ENCODE measurements around the gene C2CD3. TPM values are rescaled to one million over a fixed set of nuclear protein-coding genes. Genes with fewer than 3 reads are reported as not detected.

The C2CD3 gene
- total and polyA plus RNA-seq, 8 donors: 22.8 to 34.5 (median 27.5) TPM

DNA sequence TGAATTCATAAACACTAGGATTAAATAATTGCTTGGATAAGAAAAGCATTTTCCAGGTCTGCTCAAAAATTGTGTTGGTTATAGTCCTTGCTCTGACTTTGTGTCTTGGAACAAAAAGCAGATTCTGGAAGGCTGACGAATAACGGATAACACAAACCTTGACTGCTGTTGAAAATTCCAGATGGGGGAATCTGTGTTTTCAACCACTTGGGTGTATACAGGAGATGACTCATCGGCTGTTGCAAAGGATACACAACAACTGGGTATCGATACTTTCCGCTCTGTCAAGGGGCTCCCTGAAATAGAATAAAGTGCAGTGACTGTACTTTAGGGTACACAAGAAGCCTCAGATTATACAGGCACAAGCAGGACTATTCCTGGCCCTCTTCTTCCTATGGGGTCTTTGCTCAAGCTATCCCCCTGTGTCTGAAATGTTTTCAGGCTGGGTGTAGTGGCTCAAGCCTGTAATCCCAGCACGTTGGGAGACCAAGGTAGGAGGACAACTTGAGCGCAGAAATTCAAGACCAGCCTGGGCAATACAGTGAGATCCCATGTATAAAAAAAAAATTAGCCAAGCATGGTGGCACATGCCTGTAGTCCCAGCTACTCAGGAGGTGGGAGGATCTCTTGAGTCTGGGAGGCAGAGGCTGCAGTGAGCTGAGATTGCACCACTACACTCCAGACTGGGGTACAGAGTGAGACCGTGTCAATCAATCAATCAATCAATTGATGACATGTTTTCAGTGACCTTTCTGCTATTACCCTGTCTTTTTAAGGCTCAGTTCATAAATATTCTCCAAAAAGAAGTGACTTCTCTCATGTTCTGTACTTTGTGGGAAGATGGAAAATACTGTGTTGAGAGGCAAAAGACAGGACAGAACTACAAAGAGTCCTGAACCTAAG, 113.3 kb downstream of the C2CD3 start:
- no peak for DNase-seq
- TF ChIP-seq, protein P1, sequence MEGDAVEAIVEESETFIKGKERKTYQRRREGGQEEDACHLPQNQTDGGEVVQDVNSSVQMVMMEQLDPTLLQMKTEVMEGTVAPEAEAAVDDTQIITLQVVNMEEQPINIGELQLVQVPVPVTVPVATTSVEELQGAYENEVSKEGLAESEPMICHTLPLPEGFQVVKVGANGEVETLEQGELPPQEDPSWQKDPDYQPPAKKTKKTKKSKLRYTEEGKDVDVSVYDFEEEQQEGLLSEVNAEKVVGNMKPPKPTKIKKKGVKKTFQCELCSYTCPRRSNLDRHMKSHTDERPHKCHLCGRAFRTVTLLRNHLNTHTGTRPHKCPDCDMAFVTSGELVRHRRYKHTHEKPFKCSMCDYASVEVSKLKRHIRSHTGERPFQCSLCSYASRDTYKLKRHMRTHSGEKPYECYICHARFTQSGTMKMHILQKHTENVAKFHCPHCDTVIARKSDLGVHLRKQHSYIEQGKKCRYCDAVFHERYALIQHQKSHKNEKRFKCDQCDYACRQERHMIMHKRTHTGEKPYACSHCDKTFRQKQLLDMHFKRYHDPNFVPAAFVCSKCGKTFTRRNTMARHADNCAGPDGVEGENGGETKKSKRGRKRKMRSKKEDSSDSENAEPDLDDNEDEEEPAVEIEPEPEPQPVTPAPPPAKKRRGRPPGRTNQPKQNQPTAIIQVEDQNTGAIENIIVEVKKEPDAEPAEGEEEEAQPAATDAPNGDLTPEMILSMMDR (IDR thresholded peaks at IDR 0.05): no peak
- H3K4me1 ChIP-seq: no peaks in the 10 kb centered on the region
- peaks cover 0 to 2% of the 10 kb centered on the region in 2 donors for H3K9me3 ChIP-seq
- no peak overlapping the region for H3K4me3 ChIP-seq
- ATAC-seq: no peak
- intact Hi-C loops (cut with DNase I): no loop called here
- H3K27ac ChIP-seq: no peak overlapping the region
- no peaks in the 10 kb centered on the region for H3K27me3 ChIP-seq
- H3K36me3 ChIP-seq: peaks cover 0 to 38% of the 10 kb centered on the region in 2 donors

GRCh38 chr11:74055938-74056337, 114.9 kb downstream of the C2CD3 start:
- Histone ChIP-seq H3K36me3 (peaks cover 0 to 40% of the 10 kb centered on the region in 2 donors), H3K27me3 (no peaks in the 10 kb centered on the region), H3K4me3 (no peak overlapping the region), H3K9me3 (no peaks in the 10 kb centered on the region), H3K4me1 (no peaks in the 10 kb centered on the region), H3K27ac (no peak overlapping the region)
- intact Hi-C loops (cut with DNase I): no loop called here
- TF ChIP-seq, protein P1 (IDR thresholded peaks at IDR 0.05): no peak
- ATAC-seq (no peak), DNase-seq (no peak)

DNA sequence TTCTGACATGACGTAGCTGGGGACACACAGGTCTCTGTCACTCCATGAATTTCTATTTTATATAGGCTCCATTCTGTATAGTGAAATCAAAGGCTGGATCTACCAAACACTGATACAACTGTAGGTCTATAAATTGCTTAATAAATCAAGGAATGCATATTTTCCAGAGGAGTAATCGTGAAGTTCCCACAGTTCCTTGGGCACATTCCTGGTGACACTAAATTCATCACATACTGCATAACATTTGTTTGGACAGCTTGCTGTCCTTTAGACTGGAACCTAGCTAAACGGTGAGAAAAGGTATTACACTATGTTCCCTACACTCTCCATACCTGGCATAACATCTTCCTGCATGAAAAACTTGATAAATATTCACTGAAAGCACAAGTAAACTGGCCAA, 120.3 kb downstream of the C2CD3 start:
- Histone ChIP-seq H3K4me1 (no peaks in the 10 kb centered on the region), H3K9me3 (no peaks in the 10 kb centered on the region), H3K27me3 (no peaks in the 10 kb centered on the region), H3K36me3 (peaks cover 0 to 56% of the 10 kb centered on the region in 2 donors), H3K27ac (no peak overlapping the region), H3K4me3 (no peak overlapping the region)
- ATAC-seq (no peak), DNase-seq (no peak)
- TF ChIP-seq, protein P1 (IDR thresholded peaks at IDR 0.05): no peak
- intact Hi-C loops (cut with DNase I): no loop called here

GRCh38 chr11:74048993-74049392, 121.8 kb downstream of the C2CD3 start:
- TF ChIP-seq, protein P1 (IDR thresholded peaks at IDR 0.05): no peak
- ATAC-seq: no peak
- peaks cover 0 to 60% of the 10 kb centered on the region in 2 donors for H3K36me3 ChIP-seq
- H3K4me1 ChIP-seq: no peaks in the 10 kb centered on the region
- H3K27me3 ChIP-seq: no peaks in the 10 kb centered on the region
- intact Hi-C loops (cut with DNase I): no loop called here
- DNase-seq: no peak
- H3K4me3 ChIP-seq: no peak overlapping the region
- no peaks in the 10 kb centered on the region for H3K9me3 ChIP-seq
- H3K27ac ChIP-seq: no peak overlapping the region

DNA sequence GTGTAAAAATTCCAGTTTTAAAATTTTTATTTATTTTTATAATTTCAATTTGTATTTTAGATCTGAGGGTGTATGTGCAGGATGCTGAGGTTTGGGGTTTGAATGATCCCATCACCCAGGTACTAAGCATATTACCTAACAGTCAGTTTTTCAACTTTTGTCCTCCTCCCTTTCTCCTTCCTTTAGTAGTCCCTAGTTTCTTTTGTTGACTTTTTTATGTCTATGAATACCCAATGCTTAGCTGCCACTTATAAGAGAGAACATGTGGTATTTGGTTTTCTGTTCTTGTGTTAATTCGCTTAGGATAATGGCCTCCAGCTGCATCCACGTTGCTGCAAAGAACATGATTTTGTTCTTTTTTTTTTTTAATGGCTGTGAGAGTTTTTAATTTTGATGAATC, 126.3 kb downstream of the C2CD3 start:
- H3K36me3 ChIP-seq: peaks cover 0 to 66% of the 10 kb centered on the region in 2 donors
- no peak overlapping the region for H3K27ac ChIP-seq
- H3K9me3 ChIP-seq: no peaks in the 10 kb centered on the region
- intact Hi-C loops (cut with DNase I): no loop called here
- ATAC-seq (no peak), DNase-seq (no peak)
- H3K27me3 ChIP-seq: no peaks in the 10 kb centered on the region
- no peaks in the 10 kb centered on the region for H3K4me1 ChIP-seq
- H3K4me3 ChIP-seq: no peak overlapping the region
- TF ChIP-seq, protein P1 (IDR thresholded peaks at IDR 0.05): no peak

Data from left lung (tissue), 10 donors.